ENCODE results near the gene THRB. TPM values are rescaled to one million over a fixed set of nuclear protein-coding genes. Genes with fewer than 3 reads are reported as not detected.

The THRB gene
- total RNA-seq, 1 experiment from 2014 or later, result 5.8 TPM

DNA sequence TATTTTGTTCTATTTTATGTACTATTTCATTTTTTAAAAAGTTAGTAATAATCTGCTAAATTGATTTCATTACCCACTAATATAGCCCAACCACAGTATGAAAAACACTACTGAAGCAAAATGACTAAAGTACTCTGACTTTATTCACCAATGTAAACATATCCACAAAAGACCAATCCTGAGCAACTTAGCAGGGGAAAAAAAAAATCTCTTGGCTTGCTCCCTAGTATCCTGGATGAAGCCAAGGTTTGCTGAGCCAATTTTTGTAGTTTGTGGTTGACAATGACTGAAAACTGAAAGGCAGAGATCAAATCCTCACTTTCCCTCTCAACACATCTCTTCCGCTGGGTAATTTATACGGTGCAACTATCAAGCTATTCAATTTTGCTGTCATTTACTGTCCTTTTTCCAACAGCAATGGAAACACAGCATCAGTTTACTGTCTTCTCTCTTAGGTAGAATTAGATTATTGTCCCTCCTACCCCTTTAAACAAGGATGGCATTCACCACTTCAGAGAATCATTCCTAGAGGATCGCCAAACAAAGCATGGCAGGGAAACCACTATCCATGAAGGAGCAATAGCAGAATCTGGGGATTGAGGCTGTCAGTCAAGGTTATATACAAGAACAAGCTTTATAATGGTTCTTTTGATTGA, 149.7 kb downstream of the THRB start:
- H3K27ac Mint-ChIP-seq, result no peak overlapping the region
- no peak for TF ChIP-seq NFATC4 (CRISPR knock-in tag; IDR thresholded peaks at IDR 0.05)
- TF ChIP-seq, protein P1, sequence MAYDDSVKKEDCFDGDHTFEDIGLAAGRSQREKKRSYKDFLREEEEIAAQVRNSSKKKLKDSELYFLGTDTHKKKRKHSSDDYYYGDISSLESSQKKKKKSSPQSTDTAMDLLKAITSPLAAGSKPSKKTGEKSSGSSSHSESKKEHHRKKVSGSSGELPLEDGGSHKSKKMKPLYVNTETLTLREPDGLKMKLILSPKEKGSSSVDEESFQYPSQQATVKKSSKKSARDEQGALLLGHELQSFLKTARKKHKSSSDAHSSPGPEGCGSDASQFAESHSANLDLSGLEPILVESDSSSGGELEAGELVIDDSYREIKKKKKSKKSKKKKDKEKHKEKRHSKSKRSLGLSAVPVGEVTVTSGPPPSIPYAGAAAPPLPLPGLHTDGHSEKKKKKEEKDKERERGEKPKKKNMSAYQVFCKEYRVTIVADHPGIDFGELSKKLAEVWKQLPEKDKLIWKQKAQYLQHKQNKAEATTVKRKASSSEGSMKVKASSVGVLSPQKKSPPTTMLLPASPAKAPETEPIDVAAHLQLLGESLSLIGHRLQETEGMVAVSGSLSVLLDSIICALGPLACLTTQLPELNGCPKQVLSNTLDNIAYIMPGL (CRISPR knock-in tag; IDR thresholded peaks at IDR 0.05), result no peak
- TF ChIP-seq, protein P2, sequence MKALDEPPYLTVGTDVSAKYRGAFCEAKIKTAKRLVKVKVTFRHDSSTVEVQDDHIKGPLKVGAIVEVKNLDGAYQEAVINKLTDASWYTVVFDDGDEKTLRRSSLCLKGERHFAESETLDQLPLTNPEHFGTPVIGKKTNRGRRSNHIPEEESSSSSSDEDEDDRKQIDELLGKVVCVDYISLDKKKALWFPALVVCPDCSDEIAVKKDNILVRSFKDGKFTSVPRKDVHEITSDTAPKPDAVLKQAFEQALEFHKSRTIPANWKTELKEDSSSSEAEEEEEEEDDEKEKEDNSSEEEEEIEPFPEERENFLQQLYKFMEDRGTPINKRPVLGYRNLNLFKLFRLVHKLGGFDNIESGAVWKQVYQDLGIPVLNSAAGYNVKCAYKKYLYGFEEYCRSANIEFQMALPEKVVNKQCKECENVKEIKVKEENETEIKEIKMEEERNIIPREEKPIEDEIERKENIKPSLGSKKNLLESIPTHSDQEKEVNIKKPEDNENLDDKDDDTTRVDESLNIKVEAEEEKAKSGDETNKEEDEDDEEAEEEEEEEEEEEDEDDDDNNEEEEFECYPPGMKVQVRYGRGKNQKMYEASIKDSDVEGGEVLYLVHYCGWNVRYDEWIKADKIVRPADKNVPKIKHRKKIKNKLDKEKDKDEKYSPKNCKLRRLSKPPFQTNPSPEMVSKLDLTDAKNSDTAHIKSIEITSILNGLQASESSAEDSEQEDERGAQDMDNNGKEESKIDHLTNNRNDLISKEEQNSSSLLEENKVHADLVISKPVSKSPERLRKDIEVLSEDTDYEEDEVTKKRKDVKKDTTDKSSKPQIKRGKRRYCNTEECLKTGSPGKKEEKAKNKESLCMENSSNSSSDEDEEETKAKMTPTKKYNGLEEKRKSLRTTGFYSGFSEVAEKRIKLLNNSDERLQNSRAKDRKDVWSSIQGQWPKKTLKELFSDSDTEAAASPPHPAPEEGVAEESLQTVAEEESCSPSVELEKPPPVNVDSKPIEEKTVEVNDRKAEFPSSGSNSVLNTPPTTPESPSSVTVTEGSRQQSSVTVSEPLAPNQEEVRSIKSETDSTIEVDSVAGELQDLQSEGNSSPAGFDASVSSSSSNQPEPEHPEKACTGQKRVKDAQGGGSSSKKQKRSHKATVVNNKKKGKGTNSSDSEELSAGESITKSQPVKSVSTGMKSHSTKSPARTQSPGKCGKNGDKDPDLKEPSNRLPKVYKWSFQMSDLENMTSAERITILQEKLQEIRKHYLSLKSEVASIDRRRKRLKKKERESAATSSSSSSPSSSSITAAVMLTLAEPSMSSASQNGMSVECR (CRISPR knock-in tag; IDR thresholded peaks at IDR 0.05; ENCODE audit: borderline replicate concordance), result no peak
- TF ChIP-seq GTF2I (CRISPR knock-in tag; conservative IDR thresholded peaks at IDR 0.05), result no peak
- TF ChIP-seq ESRRA (CRISPR knock-in tag; IDR thresholded peaks at IDR 0.05; ENCODE audit: borderline replicate concordance), result no peak
- no peak for TF ChIP-seq MXD4 (CRISPR knock-in tag; IDR thresholded peaks at IDR 0.05; ENCODE audit: borderline replicate concordance)
- TF ChIP-seq SMAD3 (CRISPR knock-in tag; IDR thresholded peaks at IDR 0.05; ENCODE audit: borderline replicate concordance), result no peak
- no peak for TF ChIP-seq PRRX2 (CRISPR knock-in tag; IDR thresholded peaks at IDR 0.05)
- no peak for TF ChIP-seq ATF1 (CRISPR knock-in tag; IDR thresholded peaks at IDR 0.05)
- no peak for TF ChIP-seq ETV6 (CRISPR knock-in tag; IDR thresholded peaks at IDR 0.05)
- TF ChIP-seq, protein P3, sequence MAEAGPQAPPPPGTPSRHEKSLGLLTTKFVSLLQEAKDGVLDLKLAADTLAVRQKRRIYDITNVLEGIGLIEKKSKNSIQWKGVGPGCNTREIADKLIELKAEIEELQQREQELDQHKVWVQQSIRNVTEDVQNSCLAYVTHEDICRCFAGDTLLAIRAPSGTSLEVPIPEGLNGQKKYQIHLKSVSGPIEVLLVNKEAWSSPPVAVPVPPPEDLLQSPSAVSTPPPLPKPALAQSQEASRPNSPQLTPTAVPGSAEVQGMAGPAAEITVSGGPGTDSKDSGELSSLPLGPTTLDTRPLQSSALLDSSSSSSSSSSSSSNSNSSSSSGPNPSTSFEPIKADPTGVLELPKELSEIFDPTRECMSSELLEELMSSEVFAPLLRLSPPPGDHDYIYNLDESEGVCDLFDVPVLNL (CRISPR knock-in tag; IDR thresholded peaks at IDR 0.05; ENCODE audit: borderline replicate concordance, low read depth), result no peak
- TF ChIP-seq, protein P4, sequence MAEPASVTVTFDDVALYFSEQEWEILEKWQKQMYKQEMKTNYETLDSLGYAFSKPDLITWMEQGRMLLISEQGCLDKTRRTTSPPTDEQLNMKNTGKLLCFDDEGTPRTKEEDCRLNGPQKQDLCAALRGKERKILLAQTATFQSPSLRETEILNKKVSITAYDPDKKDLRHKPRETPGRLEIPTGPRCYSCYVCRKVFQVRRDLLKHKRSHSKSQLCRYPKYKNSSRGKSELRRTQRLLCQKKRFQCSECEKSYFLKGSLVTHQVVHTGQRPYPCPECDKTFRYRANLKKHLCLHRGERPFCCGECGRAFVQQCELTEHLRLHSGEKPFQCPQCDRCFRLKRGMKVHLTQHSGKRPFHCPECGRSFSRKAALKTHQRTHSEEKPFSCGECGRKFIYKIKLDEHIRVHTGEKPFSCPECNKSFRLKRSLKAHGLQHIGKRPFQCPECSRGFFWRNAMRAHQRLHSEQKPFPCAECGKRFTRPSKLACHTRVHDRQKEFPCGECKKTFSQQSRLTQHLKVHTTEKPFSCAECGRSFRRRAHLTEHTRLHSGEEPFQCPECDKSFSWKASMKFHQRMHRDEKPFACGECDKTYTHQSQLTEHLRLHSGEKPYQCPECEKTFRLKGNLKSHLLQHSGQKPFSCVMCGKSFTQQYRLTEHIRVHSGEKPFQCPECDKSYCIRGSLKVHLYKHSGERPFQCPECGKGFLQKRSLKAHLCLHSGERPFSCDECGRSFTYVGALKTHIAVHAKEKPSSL (CRISPR knock-in tag; conservative IDR thresholded peaks at IDR 0.05), result no peak
- TF ChIP-seq, protein P5, sequence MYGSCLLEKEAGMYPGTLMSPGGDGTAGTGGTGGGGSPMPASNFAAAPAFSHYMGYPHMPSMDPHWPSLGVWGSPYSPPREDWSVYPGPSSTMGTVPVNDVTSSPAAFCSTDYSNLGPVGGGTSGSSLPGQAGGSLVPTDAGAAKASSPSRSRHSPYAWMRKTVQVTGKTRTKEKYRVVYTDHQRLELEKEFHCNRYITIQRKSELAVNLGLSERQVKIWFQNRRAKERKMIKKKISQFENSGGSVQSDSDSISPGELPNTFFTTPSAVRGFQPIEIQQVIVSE (CRISPR knock-in tag; IDR thresholded peaks at IDR 0.05; ENCODE audit: borderline replicate concordance), result no peak
- TF ChIP-seq, protein P6, sequence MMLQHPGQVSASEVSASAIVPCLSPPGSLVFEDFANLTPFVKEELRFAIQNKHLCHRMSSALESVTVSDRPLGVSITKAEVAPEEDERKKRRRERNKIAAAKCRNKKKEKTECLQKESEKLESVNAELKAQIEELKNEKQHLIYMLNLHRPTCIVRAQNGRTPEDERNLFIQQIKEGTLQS (CRISPR knock-in tag; conservative IDR thresholded peaks at IDR 0.05), result no peak
- TF ChIP-seq, protein P7, sequence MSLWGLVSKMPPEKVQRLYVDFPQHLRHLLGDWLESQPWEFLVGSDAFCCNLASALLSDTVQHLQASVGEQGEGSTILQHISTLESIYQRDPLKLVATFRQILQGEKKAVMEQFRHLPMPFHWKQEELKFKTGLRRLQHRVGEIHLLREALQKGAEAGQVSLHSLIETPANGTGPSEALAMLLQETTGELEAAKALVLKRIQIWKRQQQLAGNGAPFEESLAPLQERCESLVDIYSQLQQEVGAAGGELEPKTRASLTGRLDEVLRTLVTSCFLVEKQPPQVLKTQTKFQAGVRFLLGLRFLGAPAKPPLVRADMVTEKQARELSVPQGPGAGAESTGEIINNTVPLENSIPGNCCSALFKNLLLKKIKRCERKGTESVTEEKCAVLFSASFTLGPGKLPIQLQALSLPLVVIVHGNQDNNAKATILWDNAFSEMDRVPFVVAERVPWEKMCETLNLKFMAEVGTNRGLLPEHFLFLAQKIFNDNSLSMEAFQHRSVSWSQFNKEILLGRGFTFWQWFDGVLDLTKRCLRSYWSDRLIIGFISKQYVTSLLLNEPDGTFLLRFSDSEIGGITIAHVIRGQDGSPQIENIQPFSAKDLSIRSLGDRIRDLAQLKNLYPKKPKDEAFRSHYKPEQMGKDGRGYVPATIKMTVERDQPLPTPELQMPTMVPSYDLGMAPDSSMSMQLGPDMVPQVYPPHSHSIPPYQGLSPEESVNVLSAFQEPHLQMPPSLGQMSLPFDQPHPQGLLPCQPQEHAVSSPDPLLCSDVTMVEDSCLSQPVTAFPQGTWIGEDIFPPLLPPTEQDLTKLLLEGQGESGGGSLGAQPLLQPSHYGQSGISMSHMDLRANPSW (CRISPR knock-in tag; conservative IDR thresholded peaks at IDR 0.05; ENCODE audit: low read depth), result no peak
- no peak for TF ChIP-seq TEAD1 (CRISPR knock-in tag; IDR thresholded peaks at IDR 0.05)
- TF ChIP-seq, protein P8, sequence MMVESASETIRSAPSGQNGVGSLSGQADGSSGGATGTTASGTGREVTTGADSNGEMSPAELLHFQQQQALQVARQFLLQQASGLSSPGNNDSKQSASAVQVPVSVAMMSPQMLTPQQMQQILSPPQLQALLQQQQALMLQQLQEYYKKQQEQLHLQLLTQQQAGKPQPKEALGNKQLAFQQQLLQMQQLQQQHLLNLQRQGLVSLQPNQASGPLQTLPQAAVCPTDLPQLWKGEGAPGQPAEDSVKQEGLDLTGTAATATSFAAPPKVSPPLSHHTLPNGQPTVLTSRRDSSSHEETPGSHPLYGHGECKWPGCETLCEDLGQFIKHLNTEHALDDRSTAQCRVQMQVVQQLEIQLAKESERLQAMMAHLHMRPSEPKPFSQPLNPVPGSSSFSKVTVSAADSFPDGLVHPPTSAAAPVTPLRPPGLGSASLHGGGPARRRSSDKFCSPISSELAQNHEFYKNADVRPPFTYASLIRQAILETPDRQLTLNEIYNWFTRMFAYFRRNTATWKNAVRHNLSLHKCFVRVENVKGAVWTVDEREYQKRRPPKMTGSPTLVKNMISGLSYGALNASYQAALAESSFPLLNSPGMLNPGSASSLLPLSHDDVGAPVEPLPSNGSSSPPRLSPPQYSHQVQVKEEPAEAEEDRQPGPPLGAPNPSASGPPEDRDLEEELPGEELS (CRISPR knock-in tag; IDR thresholded peaks at IDR 0.05), result no peak
- TF ChIP-seq SMAD4 (CRISPR knock-in tag; IDR thresholded peaks at IDR 0.05), result no peak
- H3K4me1 Mint-ChIP-seq, result peaks cover 10% of the 10 kb centered on the region
- no peaks in the 10 kb centered on the region for H3K9me3 Mint-ChIP-seq
- no peak overlapping the region for H3K4me3 Mint-ChIP-seq
- no peaks in the 10 kb centered on the region for H3K27me3 Mint-ChIP-seq (ENCODE audit: low read depth)
- no peaks in the 10 kb centered on the region for H3K36me3 Mint-ChIP-seq
- ChIA-PET CTCF (no interaction called here), POLR2A (no interaction called here)
- no peak for DNase-seq (ENCODE audit: low spot score)
- no peak for ATAC-seq
